AG09309 (cell line): Measurements from ENCODE around the gene ERBB2.

Experiments
- DNase-seq: peaks from one replicate; pipeline ENCODE4 v3.0.0-alpha.2; 2010; ENCODE audit warnings: low read depth
- H3K4me3 ChIP-seq: 2 replicates; pipeline ENCODE4 v1.5.1; 2011; ENCODE audit warnings: mild to moderate bottlenecking, low read depth, low read length, moderate library complexity; ENCODE audit not compliant: control insufficient read depth
- CTCF ChIP-seq: IDR thresholded peaks from 2 replicates; pipeline ENCODE4 v1.5.1; 2011; ENCODE audit warnings: mild to moderate bottlenecking, low read depth, low read length, inconsistent platforms; ENCODE audit not compliant: insufficient read depth, control insufficient read depth; ENCODE audit errors: missing control alignments

ERBB2 gene

DNA sequence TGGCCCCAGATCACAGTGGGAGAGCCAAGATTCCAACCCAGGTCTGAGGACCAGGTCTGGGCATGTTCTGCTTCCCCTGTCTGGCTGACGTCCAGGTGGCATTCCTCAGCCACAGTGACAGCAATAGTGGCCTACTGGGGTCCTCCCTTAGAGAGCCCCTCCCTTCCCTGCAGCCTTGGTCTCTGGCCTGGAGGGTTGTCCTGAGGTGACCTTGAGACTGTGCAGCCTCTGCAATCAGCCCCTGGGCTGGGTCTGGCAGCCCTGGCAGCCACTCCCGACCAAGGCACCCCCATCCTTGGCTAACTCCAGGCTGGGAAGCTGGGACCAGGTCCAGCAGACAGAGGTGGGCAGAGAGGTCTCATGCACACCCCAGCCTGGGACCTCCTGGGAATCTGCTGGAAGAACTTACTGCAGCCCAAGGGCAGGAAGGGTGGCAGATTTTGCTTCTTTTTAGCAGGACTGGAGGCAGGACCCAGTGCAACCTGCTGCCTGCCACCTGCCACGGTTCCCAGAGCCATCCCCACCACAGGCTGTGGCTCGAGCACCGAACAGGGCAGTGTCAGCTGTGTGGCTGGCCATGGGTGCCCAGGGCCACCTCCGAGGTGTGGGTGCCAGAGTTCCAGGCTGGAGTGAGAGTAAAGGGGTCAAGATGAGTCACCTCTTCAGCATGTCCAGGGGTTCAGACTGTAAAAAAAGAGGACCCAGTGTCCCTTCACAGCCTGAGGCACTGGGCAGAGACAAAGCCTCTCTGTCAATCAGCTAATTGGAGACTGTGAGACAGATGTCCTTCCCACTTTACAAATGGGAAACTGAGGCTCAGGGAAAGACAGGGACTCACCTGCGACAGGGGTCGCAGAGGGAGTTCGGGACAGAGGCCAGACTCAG, 50.5 kb downstream of the ERBB2 start:
- DNase-seq, result no peak
- no peak for TF ChIP-seq CTCF
- no peak overlapping the region for H3K4me3 ChIP-seq

- TF ChIP-seq CTCF, result no peak
Measured at GRCh38 chr17:39751016-39751543, 51.2 kb downstream of the ERBB2 start.

GRCh38 chr17:39751637-39752036, 51.8 kb downstream of the ERBB2 start:
- H3K4me3 ChIP-seq, result no peak overlapping the region
- no peak for TF ChIP-seq CTCF
- DNase-seq, result no peak

More at GRCh38 chr17:39751016-39751543, 51.2 kb downstream of the ERBB2 start:
- H3K4me3 ChIP-seq, result no peak overlapping the region
- DNase-seq, result no peak

- H3K4me3 ChIP-seq, result no peak overlapping the region
- DNase-seq, result no peak
- no peak for TF ChIP-seq CTCF
Measured at GRCh38 chr17:39752241-39752881, 52.5 kb downstream of the ERBB2 start.

- peak overlapping the region; percentile 70 for H3K4me3 ChIP-seq
- no peak for DNase-seq
- TF ChIP-seq CTCF, result no peak
Measured at GRCh38 chr17:39753514-39754160, 53.8 kb downstream of the ERBB2 start.

- peak overlapping the region; percentile 70 for H3K4me3 ChIP-seq
- peak; percentile 67 for TF ChIP-seq CTCF
- peak; percentile 42 for DNase-seq
Measured at GRCh38 chr17:39754161-39754957, 54.5 kb downstream of the ERBB2 start.
